Ammon's horn (tissue), 1 donor: ENCODE data around the gene TENM4.

Source experiments
- DNase-seq: peaks from one replicate; pipeline ENCODE4 v3.0.0-alpha.2; 2016; ENCODE audit warnings: low spot score

Gene TENM4

GRCh38 chr11:79055856-79056631 lies 384.8 kb downstream of the TENM4 start:
- no peak for DNase-seq

GRCh38 chr11:79054636-79055035 lies 386.2 kb downstream of the TENM4 start:
- no peak for DNase-seq

GRCh38 chr11:79052544-79052943 lies 388.3 kb downstream of the TENM4 start:
- DNase-seq: peak; percentile 36

GRCh38 chr11:79050786-79051185 lies 390.0 kb downstream of the TENM4 start:
- DNase-seq: no peak

- DNase-seq: no peak
Observed at GRCh38 chr11:79049741-79050179, 391.1 kb downstream of the TENM4 start.

DNA sequence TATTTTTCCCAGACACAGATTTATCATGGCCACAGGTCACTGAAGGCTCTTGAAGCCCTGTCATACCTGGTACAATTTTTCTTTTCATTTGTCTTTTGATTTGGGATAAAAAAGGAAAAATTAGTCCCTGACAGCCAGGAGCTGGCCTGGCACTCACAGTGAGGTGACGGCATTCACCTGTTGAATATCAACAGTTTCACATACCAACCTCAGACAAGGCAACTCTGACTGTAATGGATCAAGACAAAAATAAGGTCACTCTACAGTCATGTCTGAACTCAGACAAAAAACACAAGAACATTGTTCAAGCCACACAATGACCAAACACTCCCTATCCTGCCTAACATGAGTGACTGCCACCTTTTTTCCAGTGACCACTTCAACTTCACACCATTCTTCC lies 392.9 kb downstream of the TENM4 start:
- no peak for DNase-seq

GRCh38 chr11:79047321-79047720 lies 393.5 kb downstream of the TENM4 start:
- DNase-seq: no peak

DNA sequence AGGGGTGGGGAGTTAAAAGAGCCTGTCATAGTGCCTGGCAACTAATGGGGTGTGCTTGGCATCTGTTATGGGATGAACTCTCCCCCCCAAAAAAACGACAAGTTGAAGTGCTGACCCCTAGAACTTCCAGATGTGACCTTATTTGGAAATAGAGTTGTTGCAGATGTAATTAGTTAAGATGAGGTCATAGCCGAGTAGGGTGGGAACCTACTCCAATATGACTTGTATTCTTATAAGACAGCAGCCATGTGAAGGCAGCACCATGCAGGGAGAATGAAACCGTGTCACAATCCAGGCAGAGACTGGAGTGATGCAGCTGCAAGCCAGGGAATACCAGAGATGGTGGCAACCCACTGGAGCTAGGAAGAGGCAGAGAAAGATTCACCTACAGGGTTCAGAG lies 394.5 kb downstream of the TENM4 start:
- no peak for DNase-seq

- peak; percentile 64 for DNase-seq
Observed at GRCh38 chr11:79045800-79046304, 395.0 kb downstream of the TENM4 start.

- DNase-seq: no peak
Observed at GRCh38 chr11:79045018-79045799, 395.6 kb downstream of the TENM4 start.

GRCh38 chr11:79044201-79044600 lies 396.6 kb downstream of the TENM4 start:
- DNase-seq: no peak

GRCh38 chr11:79043726-79044125 lies 397.1 kb downstream of the TENM4 start:
- DNase-seq: no peak

DNA sequence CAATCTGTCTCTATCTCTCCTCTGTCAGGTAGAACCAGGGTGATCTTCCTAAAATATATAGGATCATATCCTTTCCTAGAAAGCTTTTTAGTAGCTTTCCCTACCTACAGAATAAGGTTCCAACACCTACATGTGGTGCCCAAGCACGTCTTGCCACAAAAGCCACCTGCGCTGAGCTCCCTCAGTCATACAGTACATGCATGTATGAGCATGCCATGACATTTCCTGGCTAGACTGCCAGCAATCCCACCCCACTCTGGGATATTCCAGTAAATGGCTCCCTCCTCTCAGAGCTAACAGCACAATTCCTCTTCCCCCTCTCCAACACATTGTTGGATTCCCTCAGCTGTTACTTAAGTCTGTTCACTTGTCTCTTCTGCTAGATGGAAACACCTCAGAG lies 398.0 kb downstream of the TENM4 start:
- no peak for DNase-seq

GRCh38 chr11:79040348-79040747 lies 400.5 kb downstream of the TENM4 start:
- peak; percentile 57 for DNase-seq

GRCh38 chr11:79039122-79039521 lies 401.7 kb downstream of the TENM4 start:
- DNase-seq: no peak

DNA sequence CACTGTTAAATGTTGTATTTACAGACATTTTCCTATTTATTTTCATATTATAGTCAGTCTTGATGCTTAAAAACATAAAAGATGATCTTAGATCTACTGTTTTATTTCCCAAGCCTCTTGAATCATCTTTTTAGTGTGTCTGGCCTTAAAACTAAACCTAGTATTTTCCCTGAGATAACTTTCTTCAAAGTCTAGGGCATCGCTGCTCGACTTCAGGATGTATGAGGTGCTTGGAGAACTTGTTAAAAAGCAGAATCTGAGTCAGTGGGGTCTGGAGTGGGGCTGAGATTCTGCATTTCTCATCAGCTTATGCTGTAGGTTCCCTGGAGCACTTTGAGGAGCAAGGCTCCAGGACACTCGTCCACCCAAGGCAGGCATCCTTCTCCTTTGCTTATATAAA lies 404.9 kb downstream of the TENM4 start:
- DNase-seq: no peak

DNA sequence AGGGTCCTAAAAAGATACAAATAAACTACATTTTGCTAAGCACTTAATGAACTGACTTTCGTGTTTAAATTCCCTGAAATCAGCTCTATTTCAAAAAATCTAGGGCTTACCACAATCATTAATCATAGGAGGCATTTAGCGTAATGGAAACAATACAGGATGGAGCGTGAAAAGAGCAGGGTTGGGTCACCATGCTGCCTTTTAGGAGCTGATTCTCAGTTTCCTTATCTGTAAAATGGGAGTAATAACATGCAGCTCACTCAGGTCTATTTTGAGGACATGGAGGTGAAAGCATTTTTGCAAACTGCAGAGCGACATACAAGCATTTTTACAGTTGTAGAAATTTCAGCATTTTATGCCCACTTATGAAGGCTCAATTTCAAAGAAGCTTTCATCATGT lies 407.0 kb downstream of the TENM4 start:
- DNase-seq: no peak

GRCh38 chr11:79030448-79030847 lies 410.4 kb downstream of the TENM4 start:
- DNase-seq: no peak

- no peak for DNase-seq
Observed at GRCh38 chr11:79028225-79028624, 412.6 kb downstream of the TENM4 start.

- no peak for DNase-seq
Observed at GRCh38 chr11:79026803-79027445, 413.9 kb downstream of the TENM4 start.

DNA sequence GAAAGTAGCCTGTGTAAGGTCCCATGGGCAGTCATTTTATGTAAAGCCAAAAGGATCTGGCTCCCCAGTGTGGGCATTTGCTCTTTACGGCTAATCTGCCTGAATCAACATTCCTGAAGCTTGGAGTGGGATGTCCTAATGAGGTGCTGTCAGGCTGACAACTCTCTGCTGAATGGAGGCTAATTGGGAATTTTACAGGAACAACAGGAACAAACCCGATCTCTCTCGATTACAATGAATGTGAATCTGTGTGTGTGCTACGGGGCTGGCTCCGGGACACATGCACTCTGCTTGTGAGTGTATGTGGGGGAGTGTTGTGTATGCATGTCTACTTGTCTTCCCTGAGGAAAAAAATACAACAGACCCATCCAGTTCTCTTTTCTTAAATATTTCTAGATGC lies 415.2 kb downstream of the TENM4 start:
- DNase-seq: peak; percentile 34

- no peak for DNase-seq
Observed at GRCh38 chr11:79025097-79025496, 415.7 kb downstream of the TENM4 start.

DNA sequence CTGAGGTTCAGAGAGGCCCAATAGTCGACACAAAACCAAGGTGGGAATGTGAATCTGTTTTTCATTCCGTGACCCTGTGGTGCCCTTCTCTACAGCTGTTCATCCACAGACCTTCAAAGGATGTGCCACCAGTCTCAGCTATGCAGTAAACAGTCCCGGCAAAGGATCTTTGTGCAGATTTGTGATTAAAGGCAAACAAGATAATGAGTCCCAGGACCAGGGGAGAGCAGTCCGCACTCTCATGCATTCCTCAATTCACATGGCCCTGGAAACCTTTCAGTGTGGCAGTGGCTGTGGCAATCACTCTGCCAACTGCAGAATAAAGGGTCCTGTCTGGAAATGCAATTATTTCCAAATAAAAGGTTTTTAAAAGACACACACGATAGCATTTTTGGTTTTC lies 418.6 kb downstream of the TENM4 start:
- DNase-seq: no peak
